ENCODE data around the gene GAMT.

The GAMT gene

DNA sequence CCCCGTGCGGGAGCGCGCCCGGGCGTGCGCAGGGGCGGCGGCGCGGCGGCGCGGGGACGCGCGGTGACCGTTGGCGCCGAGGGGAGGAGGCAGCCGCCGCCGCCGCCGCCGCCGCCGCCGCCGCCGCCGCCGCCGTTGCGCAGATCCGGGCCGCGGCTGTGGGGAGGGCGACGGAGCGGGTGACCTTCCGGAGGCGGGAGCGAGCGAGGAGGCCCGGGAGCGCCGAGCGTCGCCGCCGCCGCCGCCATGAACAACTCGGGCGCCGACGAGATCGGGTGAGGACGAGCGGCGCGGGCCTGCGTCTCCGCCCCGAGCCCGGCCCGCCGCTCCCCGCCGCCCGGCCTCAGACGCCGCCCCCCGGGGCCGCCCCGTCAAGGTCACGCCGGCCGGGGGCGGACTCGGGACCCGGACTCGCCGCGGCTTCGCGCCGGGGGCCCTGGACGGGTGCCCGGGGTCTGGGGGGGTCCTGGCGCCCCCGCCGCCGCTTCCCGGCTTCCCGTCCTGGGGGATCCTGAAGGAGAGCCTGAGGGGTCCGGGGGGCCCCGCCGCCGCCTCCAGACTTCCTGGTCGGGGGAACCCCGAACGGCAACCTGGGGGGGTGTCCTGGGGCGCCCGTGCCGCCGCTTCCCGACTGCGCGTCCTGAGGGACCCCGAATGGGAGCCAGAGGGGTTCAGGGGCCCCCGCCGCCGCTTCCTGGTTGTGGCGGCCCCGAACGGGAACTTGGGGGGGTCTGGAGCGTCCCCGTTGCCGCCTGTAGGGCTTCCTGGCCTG, 6.4 kb upstream of the GAMT start, which contains the start of gene DAZAP1:
DAZAP1 (plus strand) TSS at position 59 of the 772 bp plus-strand sequence; CDS start at position 247, 188 bp downstream.
- in situ Hi-C loops (cut with HindIII; ENCODE audit: low pct_ligation_motif_present, low sequenced_read_pairs) = no loop called here

DNA sequence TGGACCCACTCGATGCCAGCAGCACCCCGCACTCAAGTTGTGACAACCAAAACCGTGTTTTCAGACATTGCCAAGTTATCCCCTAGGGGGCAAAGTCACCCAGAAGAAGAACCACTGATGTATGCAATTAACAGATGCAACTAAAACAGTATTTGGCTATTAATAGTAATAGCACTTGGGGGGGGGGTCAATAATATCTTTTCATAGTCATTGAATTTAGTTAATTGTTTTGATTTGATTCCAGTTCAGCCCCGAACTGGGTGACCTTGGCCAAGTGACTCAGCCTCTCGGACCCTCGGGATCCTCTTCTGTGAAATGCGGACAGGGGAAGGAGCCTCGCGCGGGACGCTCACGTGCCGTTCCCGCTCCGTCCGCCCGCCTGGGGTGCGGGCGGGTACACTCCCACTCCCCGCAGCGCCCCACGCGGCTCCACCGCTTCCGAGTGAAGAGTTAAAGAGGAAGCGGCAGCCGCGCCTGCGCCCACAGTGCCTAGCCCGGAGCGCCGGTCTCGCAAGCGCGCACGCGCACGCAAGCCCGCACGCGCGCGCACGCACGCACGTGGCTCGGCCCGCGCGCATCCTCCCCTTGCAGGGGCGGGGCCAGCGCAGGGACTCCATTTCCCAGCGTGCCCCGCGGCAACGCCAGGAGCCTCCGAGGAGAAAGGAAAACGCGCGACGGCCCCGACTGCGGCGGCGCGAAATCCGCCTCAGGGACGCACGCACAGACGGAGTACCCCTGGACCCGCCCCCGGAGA, 5.6 kb upstream of the GAMT start:
- DNase-seq = peak; percentile 96
- TF ChIP-seq, protein P1, sequence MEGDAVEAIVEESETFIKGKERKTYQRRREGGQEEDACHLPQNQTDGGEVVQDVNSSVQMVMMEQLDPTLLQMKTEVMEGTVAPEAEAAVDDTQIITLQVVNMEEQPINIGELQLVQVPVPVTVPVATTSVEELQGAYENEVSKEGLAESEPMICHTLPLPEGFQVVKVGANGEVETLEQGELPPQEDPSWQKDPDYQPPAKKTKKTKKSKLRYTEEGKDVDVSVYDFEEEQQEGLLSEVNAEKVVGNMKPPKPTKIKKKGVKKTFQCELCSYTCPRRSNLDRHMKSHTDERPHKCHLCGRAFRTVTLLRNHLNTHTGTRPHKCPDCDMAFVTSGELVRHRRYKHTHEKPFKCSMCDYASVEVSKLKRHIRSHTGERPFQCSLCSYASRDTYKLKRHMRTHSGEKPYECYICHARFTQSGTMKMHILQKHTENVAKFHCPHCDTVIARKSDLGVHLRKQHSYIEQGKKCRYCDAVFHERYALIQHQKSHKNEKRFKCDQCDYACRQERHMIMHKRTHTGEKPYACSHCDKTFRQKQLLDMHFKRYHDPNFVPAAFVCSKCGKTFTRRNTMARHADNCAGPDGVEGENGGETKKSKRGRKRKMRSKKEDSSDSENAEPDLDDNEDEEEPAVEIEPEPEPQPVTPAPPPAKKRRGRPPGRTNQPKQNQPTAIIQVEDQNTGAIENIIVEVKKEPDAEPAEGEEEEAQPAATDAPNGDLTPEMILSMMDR (IDR thresholded peaks at IDR 0.05; ENCODE audit: low read depth, low read length, missing control alignments) = peak; percentile 66
- in situ Hi-C loops (cut with HindIII; ENCODE audit: low pct_ligation_motif_present, low sequenced_read_pairs) = no loop called here
- H3K36me3 ChIP-seq (replicated peaks) = no peaks in the 10 kb centered on the region
- H3K4me3 ChIP-seq (ENCODE audit: low read depth, low read length) = peak overlapping the region; percentile 55
- no peaks in the 10 kb centered on the region for H3K27me3 ChIP-seq (replicated peaks)
- H3K27ac ChIP-seq = peak overlapping the region; percentile 55

More for the DNA sequence above, 6.4 kb upstream of the GAMT start, which contains the start of gene DAZAP1:
- TF ChIP-seq, protein P1 (IDR thresholded peaks at IDR 0.05; ENCODE audit: low read depth, low read length, missing control alignments) = no peak
- Histone ChIP-seq H3K27me3 (replicated peaks) (no peaks in the 10 kb centered on the region), H3K4me3 (ENCODE audit: low read depth, low read length) (peak within 1 kb of the TSS; percentile 83), H3K36me3 (replicated peaks) (no peaks in the 10 kb centered on the region), H3K27ac (peak within 1 kb of the TSS; percentile 86)
- no peak for DNase-seq

DNA sequence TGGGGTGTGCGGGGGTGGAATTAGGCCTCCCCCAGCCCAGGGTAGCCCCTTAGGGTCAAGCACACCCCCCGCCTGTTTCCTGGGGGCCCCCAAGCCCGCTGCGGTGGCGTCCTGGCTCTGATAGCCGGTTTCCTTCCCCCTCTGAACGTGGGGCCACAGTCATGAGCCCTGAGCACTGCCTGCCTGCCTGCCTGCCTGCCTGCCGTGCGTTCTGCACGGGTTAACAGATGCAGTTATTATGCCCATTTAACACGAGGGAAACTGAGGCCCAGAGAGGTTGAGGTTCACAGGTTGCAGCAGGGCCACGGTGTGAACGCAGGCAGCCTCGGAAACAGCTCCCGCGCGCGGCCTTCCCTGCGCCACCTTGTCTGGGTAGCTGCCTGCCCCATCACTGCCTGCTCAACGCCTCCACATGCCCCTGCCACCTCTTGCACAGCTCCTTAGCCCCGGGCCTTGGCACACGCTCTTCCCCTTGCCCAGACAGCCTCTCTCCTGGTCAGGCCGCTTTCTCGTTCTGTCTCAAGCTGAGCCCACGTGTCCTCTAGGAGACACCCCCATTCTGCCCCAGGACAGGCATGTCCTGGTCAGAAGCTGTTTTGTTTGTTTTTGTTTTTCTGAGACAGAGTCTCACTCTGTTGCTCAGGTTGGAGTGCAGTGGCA, 1.2 kb upstream of the GAMT start:
- H3K4me3 ChIP-seq (ENCODE audit: low read depth, low read length) = no peak overlapping the region
- H3K36me3 ChIP-seq (replicated peaks) = no peaks in the 10 kb centered on the region
- TF ChIP-seq, protein P1 (IDR thresholded peaks at IDR 0.05; ENCODE audit: low read depth, low read length, missing control alignments) = no peak
- no peak for DNase-seq
- in situ Hi-C loops (cut with HindIII; ENCODE audit: low pct_ligation_motif_present, low sequenced_read_pairs) = no loop called here
- H3K27me3 ChIP-seq (replicated peaks) = no peaks in the 10 kb centered on the region
- H3K27ac ChIP-seq = no peak overlapping the region

DNA sequence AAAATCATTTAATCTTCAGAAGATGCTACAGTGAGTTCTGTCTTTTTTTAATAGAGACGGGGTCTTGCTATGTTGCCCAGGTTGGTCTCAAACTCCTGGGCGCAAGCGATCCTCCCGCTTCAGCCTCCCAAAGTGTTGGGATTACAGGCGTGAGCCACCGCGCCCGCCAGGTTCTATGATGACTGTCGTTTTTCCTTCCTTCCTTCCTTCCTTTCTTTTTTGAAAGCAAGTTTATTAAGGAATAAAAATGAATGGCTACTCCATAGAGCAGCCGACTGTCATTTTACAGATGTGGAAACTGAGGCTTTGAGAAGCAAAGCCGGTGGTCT, 511 bp upstream of the GAMT start:
- peak overlapping the region; percentile 53 for H3K4me3 ChIP-seq (ENCODE audit: low read depth, low read length)

DNA sequence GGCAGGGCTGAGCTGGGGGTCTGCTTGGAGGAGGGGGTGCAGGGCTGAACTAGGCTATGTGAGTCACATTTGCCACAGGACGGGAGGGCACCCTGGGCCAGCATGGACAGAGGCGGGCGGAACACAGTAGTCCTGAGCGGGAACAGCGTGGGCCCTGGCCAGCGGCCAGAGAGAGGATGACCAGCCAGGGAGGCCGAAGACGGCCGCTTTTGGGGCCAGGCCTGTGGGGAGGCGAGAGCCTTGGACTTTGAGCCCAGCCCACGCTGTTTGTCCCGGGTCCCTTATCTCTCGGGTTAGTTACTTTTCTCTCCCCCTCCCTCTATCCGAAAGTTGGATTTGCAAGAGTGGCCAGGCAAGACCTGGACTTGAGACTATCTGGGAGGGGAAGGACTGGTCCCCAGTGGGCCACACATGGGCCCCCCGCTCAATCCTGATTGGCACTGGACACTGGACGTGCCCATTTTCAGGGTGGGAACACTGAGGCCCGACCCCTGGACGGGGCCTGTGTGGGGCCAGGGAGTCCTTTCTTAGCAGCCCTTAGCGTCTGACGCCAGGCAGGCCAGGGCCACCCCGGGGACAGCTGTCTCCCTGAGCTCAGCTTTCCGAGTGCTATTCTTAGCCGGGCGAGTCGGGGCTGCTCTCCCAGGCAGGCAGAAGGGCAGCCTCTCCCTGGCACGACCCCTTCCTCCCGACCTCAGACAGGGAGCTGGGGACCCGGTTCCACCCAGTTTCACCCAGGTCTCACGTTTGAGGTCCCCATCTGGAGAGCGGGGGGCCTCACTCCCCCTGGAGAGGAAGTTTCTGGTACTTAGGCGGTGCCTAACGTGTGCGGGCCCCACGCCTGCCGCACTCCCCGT, 833 bp downstream of the GAMT start:
- H3K27ac ChIP-seq = no peak overlapping the region
- TF ChIP-seq, protein P1 (IDR thresholded peaks at IDR 0.05; ENCODE audit: low read depth, low read length, missing control alignments) = no peak
- in situ Hi-C loops (cut with HindIII; ENCODE audit: low pct_ligation_motif_present, low sequenced_read_pairs) = no loop called here

More for the DNA sequence above, 511 bp upstream of the GAMT start:
- TF ChIP-seq, protein P1 (IDR thresholded peaks at IDR 0.05; ENCODE audit: low read depth, low read length, missing control alignments) = no peak
- no peak overlapping the region for H3K27ac ChIP-seq
- DNase-seq = no peak
- H3K36me3 ChIP-seq (replicated peaks) = no peaks in the 10 kb centered on the region
- no peaks in the 10 kb centered on the region for H3K27me3 ChIP-seq (replicated peaks)
- in situ Hi-C loops (cut with HindIII; ENCODE audit: low pct_ligation_motif_present, low sequenced_read_pairs) = no loop called here

More for the DNA sequence above, 833 bp downstream of the GAMT start:
- H3K4me3 ChIP-seq (ENCODE audit: low read depth, low read length) = peak overlapping the region; percentile 53
- no peaks in the 10 kb centered on the region for H3K36me3 ChIP-seq (replicated peaks)
- no peaks in the 10 kb centered on the region for H3K27me3 ChIP-seq (replicated peaks)
- DNase-seq = no peak

Data from brain microvascular endothelial cell (primary cell).